GM18517 (cell line): ENCODE measurements around the gene GPR171.

Source experiments
- ATAC-seq: cut with Tn5 transposase; IDR thresholded peaks from one replicate; pipeline ENCODE4 v1.9.1; 2021; ENCODE audit warnings: mild to moderate bottlenecking, moderate library complexity; ENCODE audit not compliant: unreplicated experiment

The GPR171 gene

DNA sequence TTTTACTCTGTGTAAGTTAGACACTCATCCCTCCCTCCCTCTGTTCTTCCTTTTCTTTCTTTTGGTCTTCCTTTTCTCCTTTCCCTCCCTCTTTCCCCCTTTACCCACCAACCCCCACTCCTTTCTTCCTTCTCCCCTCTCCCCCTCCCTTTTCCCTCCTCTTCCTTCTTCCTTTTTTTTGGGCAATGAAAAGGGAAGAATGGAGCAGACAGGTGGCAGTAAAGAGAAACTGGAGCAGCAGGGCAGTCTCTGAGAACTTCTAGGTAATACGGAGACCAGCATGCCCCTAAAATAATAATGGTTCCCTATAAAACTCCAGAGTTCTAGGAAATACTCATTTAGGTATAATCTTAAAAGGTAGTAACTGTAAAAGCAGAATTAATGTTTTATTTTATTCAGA is 11.4 kb upstream of the GPR171 start:
- ATAC-seq, result no peak

DNA sequence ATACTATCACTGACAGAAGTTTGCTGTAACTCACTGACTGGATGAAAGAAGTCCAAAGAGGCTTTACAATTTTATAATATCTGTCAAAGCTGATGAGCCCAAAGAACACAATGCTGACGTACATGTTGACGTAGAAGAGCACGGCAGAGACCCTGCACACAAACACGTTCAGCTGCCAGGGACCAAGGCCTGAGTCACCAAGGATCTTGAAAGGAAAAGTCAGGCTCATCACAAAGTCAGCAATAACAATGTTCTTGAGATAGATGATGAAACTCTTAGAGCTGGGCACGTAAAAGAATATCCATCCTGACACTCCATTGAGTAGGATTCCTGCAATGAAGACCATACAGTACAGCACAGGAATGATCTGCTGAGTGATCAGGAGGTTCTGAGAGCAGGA is 10.9 kb upstream of the GPR171 start:
- ATAC-seq, result no peak

- ATAC-seq, result no peak
Measured at GRCh38 chr3:151213151-151213550, 10.1 kb upstream of the GPR171 start.

DNA sequence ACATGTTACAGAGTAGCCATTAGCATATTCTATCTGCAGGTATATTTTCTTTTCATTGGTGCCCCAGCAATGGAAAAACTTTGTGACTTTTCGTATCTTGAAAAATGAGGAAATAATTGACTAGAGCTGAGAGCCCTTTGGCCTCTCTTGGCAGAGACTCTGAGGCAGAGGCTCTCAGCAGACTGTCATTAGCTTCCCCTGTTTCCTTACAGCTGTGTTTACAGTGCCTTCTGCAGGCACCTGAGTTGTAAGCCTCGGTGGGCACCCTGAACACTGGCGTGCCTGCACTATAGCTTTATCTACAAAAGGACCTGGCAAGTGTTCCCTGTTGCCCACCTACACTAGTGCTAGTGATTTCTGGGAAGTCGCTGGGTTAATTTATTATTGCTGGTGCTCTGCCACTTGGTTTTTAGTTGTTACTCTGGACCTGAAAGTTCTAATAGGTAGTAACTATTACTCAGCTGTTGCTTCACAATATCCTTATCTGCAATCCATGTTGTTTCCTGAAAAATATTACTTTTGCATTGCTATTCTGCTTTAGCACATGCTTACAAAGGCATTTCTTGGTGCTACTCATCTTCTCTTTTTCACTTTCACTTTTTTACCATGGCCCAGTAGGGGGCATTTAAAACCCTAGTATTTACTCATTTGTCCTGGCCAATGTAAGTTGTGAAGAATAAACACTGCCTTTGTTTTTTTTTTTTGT is 7.8 kb upstream of the GPR171 start:
- ATAC-seq, result no peak

DNA sequence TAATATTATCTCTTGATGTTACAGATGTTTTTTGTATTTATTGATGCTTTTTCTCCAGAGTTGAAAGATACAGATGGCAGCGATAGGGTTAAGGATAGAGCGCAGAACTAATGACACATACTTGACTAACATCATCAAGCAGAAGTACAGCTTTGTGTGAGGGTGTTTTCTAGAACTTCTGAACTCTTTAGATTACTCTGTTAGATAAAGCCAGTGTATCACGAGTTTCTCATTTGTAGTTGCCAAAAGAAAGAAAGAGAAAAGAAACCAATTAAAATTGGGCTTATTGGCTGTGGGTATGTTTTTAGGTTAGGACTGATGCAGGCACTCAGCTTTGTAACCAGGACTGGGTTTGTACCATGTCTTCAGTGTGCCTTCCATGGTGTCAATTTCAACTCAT is 6.6 kb upstream of the GPR171 start:
- ATAC-seq, result no peak

DNA sequence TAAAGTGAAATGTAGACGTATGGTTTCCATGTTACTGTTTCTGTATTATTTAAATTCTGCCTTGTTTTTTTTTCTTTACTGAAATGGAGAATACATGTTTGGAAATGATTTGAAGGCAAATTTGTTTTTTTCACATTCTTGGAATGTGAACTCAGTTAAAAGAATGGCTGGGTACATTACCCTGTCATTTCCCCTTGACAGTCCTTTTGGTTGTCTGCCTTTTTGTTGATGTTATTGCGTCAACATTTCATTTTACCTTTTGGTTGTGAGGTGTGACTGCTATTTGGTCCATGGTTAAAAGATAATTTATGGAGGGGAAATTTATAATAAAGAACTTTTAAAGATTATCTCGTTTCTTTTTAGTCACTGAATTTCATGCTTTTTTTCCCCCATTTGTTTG is 3.2 kb upstream of the GPR171 start:
- ATAC-seq, result no peak

DNA sequence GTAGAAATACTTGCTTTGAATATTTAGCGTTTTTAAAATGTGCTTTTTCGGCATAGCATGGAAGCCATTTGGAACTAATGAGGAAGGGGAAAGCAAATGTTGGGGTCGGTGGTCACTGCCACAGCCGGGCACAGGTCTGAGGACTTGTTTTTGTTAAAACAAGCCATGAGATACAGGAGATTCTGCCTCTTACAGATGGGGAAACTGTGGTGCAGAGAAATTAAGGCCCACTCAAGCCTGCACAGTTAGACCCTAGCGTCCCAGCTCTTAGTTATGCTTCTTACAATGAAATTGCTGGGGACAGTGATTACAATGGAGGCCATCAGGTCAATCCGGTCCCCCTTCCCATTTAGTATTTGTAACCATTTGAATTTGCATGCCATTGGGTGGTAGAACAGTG is 2.5 kb upstream of the GPR171 start:
- no peak for ATAC-seq

GRCh38 chr3:151204530-151205402 is 1.8 kb upstream of the GPR171 start:
- no peak for ATAC-seq

GRCh38 chr3:151201051-151201730 is 1.8 kb downstream of the GPR171 start:
- ATAC-seq, result no peak

DNA sequence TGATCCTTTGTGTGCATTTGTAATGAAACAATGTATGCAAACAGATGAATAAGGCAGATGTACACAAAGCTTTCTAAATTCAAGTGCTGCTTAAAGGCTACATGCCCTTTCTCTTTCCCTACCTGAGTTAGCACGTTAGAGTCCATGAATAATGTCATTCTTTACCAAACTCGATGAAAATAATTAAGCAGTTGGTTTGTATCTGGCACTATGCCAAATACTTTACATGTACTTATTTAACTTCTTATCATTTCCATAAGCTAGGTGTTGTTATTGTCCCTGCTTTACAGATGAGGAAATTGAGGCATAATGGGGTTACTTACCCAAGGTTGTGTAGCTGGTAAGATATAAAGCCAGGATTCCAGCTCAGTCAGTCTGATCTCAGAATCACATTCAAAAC is 2.4 kb downstream of the GPR171 start:
- no peak for ATAC-seq

DNA sequence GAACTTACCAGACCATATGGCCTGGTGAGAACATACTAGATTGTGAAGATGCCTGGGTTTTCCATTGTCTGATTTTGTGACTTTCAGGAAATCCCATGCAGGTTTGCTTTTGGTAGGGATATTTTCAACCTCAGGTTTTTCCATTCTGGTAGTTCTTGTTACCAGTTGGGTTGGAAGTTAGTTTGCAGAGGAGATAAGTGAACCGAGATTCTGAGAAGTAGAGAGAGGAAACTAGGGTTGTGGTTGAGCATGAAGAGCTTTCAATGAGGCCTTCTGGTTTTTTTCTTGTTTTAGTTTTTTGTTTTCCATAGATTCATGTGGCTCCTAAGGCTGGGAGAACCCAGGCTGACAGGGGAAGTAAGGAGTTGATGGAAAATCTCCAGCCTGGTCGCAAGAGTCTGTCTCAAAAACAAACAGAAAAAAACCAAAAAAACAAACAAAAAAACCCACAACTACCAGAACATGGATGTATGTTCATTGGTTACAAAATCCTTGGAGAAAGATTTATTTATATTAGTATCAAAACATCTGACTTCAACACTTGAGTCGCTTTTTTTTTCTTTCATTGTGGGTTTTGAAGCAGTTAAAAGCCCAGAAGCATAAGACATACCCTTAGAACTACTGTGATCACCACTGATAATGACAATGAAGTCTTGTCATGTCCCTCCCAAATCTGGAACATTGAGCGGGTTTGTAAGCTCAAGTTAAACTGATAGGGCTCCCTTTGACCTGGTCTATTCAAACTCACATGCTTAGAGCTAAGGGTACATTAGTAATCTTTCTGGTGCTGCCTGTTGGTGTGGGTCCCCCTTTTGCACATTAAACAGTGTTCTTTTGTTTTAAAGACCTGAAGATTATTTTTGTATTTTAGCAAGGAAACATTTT is 3.2 kb downstream of the GPR171 start:
- no peak for ATAC-seq

DNA sequence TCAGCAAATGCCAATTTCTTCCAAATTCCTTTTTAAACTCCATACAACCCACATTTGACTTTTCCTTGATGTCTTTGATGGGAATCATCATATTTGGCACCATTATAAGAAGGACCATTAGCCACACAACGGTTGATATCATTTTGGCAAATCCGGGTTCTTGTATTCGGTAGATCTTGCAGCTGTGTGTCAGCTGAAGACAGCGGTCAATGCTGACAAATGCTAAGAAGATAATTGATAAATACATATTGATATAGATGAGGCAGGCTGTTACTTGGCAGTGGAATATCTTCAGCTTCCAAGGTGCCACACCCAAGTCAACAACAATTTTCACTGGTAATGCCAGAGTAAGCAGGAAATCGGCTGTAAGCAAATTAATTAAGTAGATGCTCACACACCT is 4.2 kb downstream of the GPR171 start:
- ATAC-seq, result no peak

DNA sequence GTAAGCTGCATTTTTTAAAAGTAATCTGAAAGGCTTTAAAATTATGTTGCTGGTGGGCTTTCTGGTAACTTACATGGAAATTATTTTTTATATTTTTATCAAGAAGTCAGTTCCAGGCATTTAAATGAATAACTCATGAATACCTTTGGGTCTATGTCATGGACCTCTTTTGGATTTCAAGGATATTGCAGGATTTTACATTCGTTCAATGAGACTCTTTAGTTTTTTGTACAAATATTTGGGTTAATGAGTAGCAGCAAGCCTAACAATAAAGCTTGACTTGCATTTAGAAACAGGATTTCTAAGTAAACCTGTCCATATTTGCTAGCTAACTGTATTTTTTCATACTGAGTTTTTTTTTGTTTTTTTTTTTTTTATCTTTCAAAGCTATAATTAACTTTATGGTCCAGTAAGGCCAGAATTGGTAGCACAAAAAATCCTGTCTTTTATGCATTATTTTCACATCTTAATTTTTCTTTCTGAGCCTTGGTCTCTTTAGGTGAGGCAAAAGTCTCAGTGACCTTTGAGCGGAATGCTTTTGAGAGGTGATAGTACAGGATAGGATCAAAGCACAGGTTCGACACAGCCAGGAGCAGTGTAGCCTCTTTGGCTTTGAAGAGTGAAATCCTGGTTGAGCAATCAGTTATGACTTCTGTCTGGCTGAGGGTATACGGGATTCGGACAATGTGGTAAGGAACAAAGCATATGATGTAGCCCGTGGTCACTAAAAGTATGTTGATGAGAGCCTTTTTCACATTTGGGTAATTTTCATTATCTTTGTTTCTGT is 4.8 kb downstream of the GPR171 start:
- ATAC-seq, result no peak

GRCh38 chr3:151197228-151197627 is 5.8 kb downstream of the GPR171 start:
- ATAC-seq, result no peak

GRCh38 chr3:151196434-151196833 is 6.6 kb downstream of the GPR171 start:
- no peak for ATAC-seq

- ATAC-seq, result no peak
Measured at GRCh38 chr3:151195826-151196225, 7.2 kb downstream of the GPR171 start.

- ATAC-seq, result no peak
Measured at GRCh38 chr3:151192545-151192944, 10.5 kb downstream of the GPR171 start.

DNA sequence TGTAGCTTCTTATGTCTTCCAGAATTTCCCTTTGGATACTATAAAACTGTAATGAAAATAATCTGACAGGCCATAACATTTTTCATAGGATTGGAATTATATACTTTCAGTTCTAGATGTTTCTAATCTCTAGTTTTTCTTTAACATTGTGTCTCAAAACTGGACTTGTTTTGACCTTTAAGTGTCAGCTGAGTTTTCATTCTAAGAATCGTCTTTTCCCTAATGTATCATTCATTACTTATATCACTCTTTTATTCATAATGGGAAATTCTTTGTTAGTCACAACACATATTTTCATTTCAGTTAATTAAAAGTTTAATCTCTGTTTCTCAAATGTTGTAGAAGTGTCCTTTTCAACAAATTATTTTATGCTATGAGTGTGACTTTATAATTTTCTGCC is 11.9 kb downstream of the GPR171 start:
- no peak for ATAC-seq

DNA sequence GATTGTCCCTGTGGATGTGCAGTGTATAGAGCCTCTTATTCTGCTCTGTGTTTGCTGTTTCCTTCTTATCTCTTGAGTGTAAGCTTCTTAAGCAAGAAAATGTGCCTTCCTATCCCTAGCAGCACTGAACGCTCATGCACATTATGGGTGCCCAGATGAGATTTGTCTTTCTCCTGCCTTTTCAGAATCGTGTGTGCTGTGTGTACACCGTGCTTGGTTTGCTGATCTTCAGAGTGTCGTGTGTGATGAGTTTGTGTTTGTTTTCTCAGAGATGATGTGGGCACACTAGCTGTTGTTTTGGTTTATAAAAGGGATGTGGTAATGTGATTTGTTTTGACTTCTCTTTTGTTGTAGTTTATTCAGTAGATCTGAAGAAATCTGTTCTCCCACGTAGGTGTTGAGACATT is 19.7 kb downstream of the GPR171 start:
- no peak for ATAC-seq
